ENCODE data around the gene LEFTY2.
A peak's percentile ranks its signal among the peaks of the same experiment; 100 is the strongest.
"Not testable (repeated sequence)": the region's sequence is repeated elsewhere in the genome, so short reads cannot be mapped to it uniquely, and the experiment has no call there.

The LEFTY2 gene

GRCh38 chr1:225929462-225929861 lies 11.6 kb downstream of the LEFTY2 start:
- not testable (repeated sequence) for DNase-seq (ENCODE audit: low read depth)

DNA sequence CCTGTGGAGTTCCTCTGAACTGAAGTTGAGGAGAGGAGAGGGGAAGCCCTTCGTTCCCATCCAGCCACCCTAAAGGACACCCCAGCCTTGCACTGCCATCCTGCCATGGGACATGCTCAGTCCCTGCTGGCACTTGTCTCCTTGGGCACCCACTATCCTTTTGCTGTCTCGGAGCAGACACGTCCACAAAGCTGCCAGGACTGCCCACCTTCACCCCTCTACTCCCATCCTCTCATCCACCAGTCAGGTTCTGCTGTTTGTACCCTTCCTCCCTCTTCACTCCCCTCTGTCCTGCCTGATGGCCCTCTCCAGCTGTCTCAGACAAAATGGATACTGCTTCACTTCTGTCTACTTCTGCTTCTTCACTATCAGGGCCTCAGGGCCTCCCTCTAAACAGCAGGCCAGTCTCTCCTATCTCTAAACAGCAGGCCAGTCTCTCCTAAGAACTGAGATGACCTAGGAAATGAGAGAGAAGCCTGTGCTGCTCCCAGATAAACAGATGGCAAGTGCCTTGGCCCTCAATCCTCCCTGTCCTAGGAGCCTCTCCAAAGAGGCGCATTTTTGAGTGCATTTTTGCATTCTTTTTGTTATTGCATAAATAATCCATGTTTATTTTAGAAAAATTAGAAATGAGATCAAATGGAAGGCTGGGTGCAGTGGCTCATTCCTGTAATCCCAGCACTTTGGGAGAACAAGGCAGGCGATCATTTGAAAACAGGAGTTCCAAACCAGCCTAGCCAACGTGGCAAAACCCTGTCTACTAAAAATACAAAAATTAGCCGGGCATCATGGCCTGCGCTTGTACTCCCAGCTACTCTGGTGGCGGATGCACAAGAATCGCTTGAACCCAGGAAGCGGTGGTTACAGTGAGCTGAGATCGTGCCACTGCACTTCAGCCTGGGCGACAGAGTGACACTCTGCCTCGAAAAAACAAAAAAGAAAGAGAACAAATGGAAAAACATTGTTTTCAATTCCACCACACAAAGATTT lies 12.5 kb downstream of the LEFTY2 start:
- no peak for DNase-seq (ENCODE audit: low read depth)

DNA sequence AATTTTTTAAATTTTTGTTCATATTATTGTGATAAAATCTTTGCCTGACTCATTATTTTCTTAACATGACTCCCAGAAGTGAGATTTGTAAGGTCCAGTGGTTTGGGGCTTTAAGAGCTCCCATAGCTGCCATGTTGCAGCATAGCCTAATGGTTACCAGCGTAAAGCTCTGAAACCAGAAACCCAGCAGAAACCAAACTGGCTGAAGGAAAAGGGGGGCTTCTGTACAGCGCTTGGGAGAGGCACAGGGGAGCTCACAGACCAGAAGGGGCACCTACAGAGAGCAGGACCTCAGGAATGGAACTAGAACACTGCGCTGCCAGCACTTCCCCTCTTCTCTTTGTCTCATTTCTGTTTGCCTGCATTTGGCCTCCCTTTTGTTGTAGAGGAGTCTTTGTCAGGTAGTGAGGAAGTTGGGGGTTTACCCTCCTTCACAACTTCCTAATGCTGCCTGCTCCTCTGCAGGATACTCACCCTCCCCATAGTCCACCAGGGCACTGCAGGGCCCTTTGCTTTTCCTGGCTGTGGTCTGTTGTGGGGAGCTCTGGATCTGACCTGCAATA lies 14.4 kb downstream of the LEFTY2 start:
- no peak for DNase-seq (ENCODE audit: low read depth)

DNA sequence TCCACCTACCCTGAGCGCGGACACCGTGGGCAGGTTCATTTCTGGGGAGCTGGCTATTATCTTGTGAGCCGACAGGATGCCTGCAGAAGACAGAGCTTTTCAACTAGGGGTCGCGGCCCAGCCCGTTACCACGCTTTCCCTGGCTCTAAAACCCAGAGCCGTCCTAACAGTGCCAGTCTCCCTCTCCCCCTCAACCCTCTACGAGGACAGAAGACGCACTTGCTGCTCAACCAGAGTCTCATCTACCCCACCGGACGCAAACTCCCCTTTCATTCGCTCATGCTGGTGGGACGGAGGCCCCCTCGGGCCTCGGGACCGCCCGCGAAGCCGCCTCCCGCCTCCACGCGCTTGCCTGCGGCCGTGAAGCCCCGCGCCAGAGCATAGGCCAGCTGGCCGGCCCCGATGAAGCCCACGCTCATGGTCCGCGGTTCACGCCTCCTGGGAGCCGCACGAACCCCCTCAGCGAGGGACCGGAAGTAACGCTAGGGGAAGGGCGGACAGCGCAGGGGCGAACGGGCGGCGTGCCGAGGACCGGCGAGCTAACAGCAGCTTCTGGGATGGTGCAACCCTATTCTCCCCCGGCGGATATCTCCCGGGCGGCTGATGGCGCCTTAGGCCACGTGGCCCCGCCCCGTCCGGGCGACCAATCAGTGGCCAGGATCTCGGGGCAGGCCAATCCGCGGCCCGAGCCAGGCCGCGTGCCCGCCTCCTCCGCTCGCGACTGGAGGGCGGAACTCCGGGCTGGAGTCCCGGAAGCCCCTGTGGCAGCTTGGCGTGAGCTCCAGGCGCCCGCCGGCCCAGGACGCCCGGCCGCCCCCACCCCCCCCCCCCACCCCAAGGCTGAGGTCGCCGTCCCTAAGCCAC lies 17.1 kb downstream of the LEFTY2 start, which contains the start of gene PYCR2:
TSS of gene PYCR2 (minus strand) at position 559 of the 864 bp plus-strand sequence. CDS start at position 419, 140 bp downstream.
- DNase-seq (ENCODE audit: low read depth) = peak; percentile 77

- no peak for DNase-seq (ENCODE audit: low read depth)
Observed at GRCh38 chr1:225923381-225923691, 17.7 kb downstream of the LEFTY2 start.

DNA sequence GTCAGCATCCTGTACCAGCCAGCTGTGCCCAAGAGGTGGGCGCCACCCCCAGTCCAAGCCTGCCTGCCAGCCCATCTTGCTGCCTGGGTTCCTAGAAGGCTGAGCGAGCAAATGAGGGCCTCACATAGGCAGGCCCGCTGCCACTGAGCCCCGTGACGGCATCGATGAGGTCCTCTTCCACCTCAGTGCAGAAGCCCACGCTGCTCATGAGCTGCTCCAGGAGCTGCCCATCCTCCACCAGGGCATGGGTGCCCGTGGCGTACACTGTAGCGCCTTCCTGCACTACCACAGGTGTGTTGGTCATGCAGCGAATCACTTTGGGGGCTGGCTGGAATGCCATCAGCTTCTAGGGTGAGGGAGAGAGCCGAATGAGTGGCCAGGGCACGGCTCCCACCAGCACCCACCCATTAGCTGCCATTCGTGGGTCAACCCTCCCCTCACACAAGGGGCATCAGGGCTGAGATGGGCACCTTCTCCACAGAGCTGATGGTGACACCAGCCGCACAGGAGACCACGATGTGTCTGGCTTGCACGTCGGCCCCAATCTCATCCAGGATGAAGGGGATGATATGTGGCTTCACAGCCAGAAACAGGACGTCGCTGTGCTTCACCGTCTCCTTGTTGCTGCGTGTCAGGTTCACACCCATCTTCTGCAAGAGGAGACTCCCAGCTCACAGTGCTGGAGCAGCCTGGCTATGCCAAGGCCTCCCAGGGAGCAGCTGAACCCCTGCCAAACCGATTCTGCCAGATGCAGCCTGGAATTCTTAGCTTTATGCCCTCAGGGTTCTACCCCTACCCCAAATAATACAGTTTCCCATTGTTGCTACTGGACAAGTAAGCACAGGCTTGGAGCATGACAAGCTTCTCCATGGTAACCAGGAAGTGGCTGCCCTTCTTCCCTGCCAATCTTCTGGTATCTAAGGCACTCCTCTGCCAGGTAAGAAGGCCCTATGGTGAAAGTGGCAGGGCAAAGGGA lies 19.0 kb downstream of the LEFTY2 start:
- DNase-seq (ENCODE audit: low read depth) = no peak

GRCh38 chr1:225919906-225920305 lies 21.1 kb downstream of the LEFTY2 start:
- DNase-seq (ENCODE audit: low read depth) = peak; percentile 63

DNA sequence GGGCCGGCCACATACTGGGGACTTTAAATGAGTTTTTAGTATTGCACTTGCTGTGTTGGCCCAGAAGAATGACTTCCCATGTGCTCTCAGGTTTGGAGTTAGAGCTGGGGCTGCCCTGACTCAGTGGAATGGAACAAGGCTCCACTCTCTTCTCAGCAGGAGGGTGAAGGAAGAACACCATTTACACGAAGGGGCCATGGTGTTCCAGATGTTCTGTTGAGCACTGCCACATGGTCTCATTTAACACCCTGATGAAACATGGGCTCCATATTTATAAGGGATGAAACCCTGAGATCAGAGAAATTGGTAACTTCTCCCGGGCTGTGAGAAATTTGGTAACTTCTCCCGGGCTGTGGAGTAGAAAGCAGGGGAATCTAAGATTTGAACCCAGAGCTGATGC lies 22.7 kb downstream of the LEFTY2 start:
- no peak for DNase-seq (ENCODE audit: low read depth)

GRCh38 chr1:225917536-225917935 lies 23.5 kb downstream of the LEFTY2 start:
- DNase-seq (ENCODE audit: low read depth) = no peak

GRCh38 chr1:225917101-225917500 lies 23.9 kb downstream of the LEFTY2 start:
- DNase-seq (ENCODE audit: low read depth) = no peak

GRCh38 chr1:225915538-225915991 lies 25.5 kb downstream of the LEFTY2 start:
- DNase-seq (ENCODE audit: low read depth) = no peak

DNA sequence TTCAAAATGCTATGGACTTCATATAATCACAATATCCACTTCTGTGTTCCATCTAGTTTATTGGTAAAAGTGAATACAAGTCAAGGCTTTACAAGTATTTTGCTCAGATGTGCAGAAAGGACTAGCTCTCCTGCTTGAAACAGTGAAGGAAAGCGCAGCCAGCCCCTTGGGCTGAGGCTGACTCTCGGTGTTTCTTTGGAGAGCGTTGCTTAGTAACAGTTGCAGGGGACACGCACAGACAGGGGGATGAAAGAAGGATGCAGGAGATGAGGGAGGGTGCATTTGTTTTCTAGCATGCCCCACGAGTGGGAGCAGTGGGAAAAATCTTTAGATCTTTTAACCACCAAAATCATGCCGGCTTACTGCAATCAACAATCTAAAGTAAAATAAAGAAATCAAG lies 26.1 kb downstream of the LEFTY2 start:
- no peak for DNase-seq (ENCODE audit: low read depth)

DNA sequence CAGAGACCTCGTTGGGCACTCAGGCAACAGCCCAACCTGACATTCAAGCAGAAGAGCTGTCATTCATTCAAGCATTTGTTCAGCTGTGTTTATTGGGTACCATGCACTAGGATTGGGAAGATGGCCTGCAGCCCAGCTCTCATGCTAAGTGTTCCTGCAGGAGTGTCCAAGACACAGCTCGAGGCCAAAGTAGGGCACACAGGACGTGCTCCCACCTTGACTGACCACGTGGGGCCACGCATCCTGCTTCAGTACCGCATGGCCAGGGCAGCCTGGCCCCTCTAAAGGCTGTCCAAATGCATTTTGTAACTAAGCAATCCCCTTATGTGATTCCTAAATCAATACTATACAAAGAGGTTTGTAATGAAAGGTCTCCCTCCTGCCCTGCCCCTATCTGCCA lies 26.6 kb downstream of the LEFTY2 start:
- no peak for DNase-seq (ENCODE audit: low read depth)

DNA sequence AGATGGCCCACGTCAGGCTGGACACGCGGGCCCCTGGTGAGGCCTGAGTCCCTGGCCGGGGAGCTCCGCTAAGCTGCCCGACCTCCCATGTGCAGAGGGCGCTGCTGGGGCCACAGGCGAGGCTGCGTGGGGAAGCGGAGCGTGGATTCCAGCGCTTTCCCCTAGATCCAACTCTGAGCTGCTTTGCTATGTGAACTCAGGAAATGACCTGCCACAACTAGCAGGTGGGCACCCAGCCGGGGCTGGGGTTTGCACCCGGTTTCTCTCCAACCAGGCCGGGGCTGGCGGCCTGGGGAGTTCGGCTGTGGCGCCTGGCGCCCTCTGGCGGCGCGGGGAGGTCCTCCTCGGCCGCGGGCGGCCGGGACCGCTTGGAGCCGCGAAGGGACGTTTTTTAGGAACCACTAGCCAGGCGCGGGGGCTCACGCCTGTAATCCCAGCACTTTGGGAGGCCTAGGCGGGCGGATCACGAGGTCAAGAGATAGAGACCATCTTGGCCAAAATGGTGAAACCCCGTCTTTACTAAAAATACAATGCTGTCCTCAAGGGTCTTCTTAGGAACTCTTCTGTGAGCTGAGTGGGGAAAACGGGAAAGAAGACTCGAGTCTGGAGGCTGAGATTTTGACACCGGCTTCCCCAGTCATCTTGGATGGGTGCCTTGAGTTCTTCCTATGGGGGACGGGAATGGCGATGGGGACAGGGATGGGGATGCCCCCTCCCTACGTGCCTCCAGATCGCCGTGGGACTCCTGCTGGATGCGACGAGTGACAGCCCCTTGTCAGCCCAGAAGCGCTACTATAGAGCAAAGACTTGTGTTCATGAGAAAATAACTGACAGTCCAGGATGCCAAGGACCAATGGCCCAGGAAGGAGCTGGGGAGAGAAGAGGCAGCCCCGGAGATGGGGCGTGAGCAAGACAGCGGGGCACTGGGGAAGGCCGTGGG lies 29.6 kb downstream of the LEFTY2 start:
- DNase-seq (ENCODE audit: low read depth) = no peak

GRCh38 chr1:225909477-225909876 lies 31.5 kb downstream of the LEFTY2 start:
- no peak for DNase-seq (ENCODE audit: low read depth)

GRCh38 chr1:225908773-225909172 lies 32.2 kb downstream of the LEFTY2 start:
- no peak for DNase-seq (ENCODE audit: low read depth)

DNA sequence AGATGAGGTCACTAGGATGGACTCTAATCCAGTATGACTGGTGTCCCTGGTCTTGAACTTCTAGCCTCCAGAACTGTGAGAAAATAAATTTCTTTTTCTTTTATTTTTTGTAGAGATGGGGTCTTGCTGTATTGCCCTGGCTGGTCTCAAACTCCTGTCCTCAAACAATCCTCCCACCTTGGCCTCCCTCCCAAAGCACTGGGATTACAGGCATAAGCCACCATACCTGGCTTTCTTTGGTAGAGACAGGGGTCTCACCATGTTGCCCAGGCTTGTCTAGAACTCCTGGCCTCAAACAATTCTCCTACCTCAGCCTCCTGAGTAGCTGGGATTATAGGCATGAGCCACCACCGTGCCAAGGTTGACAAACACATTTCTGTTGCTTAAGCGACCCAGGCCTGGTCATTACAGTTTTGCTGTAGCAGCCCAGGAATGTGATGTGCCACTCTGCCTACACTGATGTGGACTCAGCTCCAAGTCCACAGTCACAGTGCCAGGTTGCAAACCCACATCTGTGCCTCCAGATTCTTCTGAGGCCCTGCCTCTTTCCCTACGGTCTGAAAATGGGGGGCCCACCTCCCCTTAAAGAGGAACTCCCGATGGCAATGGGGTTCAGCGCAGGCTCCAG lies 32.9 kb downstream of the LEFTY2 start:
- DNase-seq (ENCODE audit: low read depth) = no peak

DNA sequence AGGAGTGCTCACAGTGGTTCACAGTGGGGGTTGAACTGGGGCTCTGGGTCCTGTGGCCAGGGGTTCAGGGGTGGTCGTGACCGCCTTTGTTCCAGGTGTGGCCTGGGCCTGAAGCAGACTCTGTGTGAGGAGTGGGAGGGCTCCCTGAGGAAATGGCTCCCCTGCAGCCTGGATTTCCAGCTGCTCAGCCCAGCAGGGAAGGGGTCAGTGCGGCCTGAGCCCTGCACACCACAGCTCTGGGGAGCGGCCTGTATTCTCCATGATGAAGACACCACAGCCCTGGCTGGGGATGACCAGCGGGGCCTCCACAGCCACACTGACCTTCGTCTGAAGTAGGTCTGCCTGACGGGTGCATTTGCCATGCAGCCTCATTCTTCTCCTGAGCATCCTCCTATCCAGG lies 33.7 kb downstream of the LEFTY2 start:
- no peak for DNase-seq (ENCODE audit: low read depth)

DNA sequence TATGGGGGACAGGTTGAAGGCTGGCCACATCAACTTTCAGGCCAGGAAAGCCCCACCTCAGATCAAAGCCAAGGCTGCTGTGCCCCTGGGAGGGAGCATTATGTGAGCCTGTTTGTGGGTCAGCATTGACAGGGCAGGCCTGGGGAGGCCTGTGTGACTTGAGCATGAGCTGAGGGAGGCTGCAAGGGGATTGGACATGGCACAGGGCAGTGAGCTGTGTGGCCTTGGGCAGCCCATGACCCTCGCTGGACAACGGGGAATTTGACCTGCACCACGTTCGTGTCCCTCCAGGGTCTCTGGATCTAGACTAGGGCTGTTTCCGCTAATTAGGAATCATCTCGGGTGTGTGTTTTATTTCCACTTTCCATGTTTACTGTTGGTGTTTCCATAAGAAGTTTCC lies 34.6 kb downstream of the LEFTY2 start:
- no peak for DNase-seq (ENCODE audit: low read depth)

- DNase-seq (ENCODE audit: low read depth) = no peak
Observed at GRCh38 chr1:225903623-225904022, 37.4 kb downstream of the LEFTY2 start.
